GM20431 (cell line): ENCODE measurements around the gene KMT2B.

Experiments used
- in situ Hi-C: fragments of 300-500 bp; cut with MseI, MboI; formaldehyde crosslinking; loops from one replicate; pipeline ENCODE4 v1.15.0; 2020; ENCODE audit warnings: low sequenced_read_pairs; ENCODE audit not compliant: unreplicated experiment

Gene KMT2B

GRCh38 chr19:35717665-35718344 is at the start of gene KMT2B:
Gene KMT2B, plus strand, starts transcription at chr19:35718003. Its CDS starts 16 bp downstream, at chr19:35718019.
- in situ Hi-C loops, result no loop called here

- in situ Hi-C loops, result no loop called here
Measured at GRCh38 chr19:35669566-35669965, 48.2 kb upstream of the KMT2B start.

GRCh38 chr19:35669974-35670373 is 47.8 kb upstream of the KMT2B start:
- in situ Hi-C loops, result no loop called here

- in situ Hi-C loops, result no loop called here
Measured at GRCh38 chr19:35670686-35671085, 47.1 kb upstream of the KMT2B start.

GRCh38 chr19:35671818-35672217 is 46.0 kb upstream of the KMT2B start:
- in situ Hi-C loops, result no loop called here

GRCh38 chr19:35673121-35673804 is 44.5 kb upstream of the KMT2B start:
- in situ Hi-C loops, result no loop called here

GRCh38 chr19:35675589-35676140 is 42.1 kb upstream of the KMT2B start:
- in situ Hi-C loops, result no loop called here

- in situ Hi-C loops, result loop anchor here (10.0 kb wide), 1 partner anchor 245 kb away; the partner anchor contains the start of gene LRFN3
Measured at GRCh38 chr19:35689836-35690235, 28.0 kb upstream of the KMT2B start.

GRCh38 chr19:35691106-35691505 is 26.7 kb upstream of the KMT2B start:
- in situ Hi-C loops, result loop anchor here (10.0 kb wide), 1 partner anchor 244 kb away; the partner anchor contains the start of gene LRFN3

GRCh38 chr19:35692010-35692409 is 25.8 kb upstream of the KMT2B start:
- in situ Hi-C loops, result loop anchor here (10.0 kb wide), 1 partner anchor 243 kb away; the partner anchor contains the start of gene LRFN3

GRCh38 chr19:35693422-35693821 is 24.4 kb upstream of the KMT2B start:
- in situ Hi-C loops, result loop anchor here (10.0 kb wide), 1 partner anchor 241 kb away; the partner anchor contains the start of gene LRFN3

GRCh38 chr19:35693835-35694599 is 23.8 kb upstream of the KMT2B start:
- in situ Hi-C loops, result loop anchor here (10.0 kb wide), 1 partner anchor 241 kb away; the partner anchor contains the start of gene LRFN3

GRCh38 chr19:35695895-35696422 is 21.8 kb upstream of the KMT2B start:
- in situ Hi-C loops, result loop anchor here (10.0 kb wide), 1 partner anchor 239 kb away; the partner anchor contains the start of gene LRFN3

- in situ Hi-C loops, result loop anchor here (10.0 kb wide), 1 partner anchor 238 kb away; the partner anchor contains the start of gene LRFN3
Measured at GRCh38 chr19:35696835-35697234, 21.0 kb upstream of the KMT2B start.

GRCh38 chr19:35702223-35703012 is 15.4 kb upstream of the KMT2B start:
- in situ Hi-C loops, result no loop called here

- in situ Hi-C loops, result no loop called here
Measured at GRCh38 chr19:35703343-35703742, 14.5 kb upstream of the KMT2B start.

- in situ Hi-C loops, result no loop called here
Measured at GRCh38 chr19:35704218-35704617, 13.6 kb upstream of the KMT2B start, which contains the start of gene ZBTB32. Gene ZBTB32, plus strand, starts transcription at chr19:35704558. Its CDS starts 10,069 bp downstream, at chr19:35714627.

GRCh38 chr19:35708391-35708790 is 9.4 kb upstream of the KMT2B start:
- in situ Hi-C loops, result no loop called here
